Fibroblast of lung (primary cell): ENCODE data around the gene AKAP12. TPM values are rescaled to one million over a fixed set of nuclear protein-coding genes. Genes with fewer than 3 reads are reported as not detected.

Source experiments
- DNase-seq, 2 donors: peaks; one replicate each; pipeline versions ENCODE4 v3.0.0 to v3.0.0-alpha.2; 2010; ENCODE audit warnings: low read depth in 2 of 2
- H2AFZ ChIP-seq: 2 replicates; pipeline ENCODE4 v1.5.1; 2012; ENCODE audit warnings: low read length, control low read depth, inconsistent platforms
- H3K27ac ChIP-seq: 2 replicates; pipeline ENCODE4 v1.5.1; 2011; ENCODE audit warnings: low read length, control low read depth; ENCODE audit not compliant: insufficient read depth
- H3K27me3 ChIP-seq: 2 replicates; pipeline ENCODE4 v1.5.1; 2011; ENCODE audit warnings: mild to moderate bottlenecking, low read length; ENCODE audit not compliant: control insufficient read depth, insufficient read depth
- H3K36me3 ChIP-seq: 2 replicates; pipeline ENCODE4 v1.5.1; 2011; ENCODE audit warnings: low read length; ENCODE audit not compliant: control insufficient read depth, insufficient read depth
- H3K4me1 ChIP-seq: 2 replicates; pipeline ENCODE4 v1.5.1; 2011; ENCODE audit warnings: low read length; ENCODE audit not compliant: control insufficient read depth, insufficient read depth; ENCODE audit errors: extremely low read depth
- H3K4me2 ChIP-seq: 2 replicates; pipeline ENCODE4 v1.5.1; 2011; ENCODE audit warnings: low read length, control low read depth; ENCODE audit not compliant: insufficient read depth; ENCODE audit errors: extremely low read depth
- H3K4me3 ChIP-seq, 4 experiments: fragments of 200-600 bp in 1 of 4; sonication (generic) in 1 of 4; replicated peaks in 1 of 4; 2 replicates each; pipeline ENCODE4 v1.5.1; 2011 to 2016; ENCODE audit warnings: low read length in 4 of 4, low read depth in 3 of 4, mild to moderate bottlenecking in 3 of 4, control low read depth in 2 of 4, inconsistent platforms in 1 of 4, mixed read lengths in 1 of 4; ENCODE audit not compliant: insufficient read depth in 1 of 4; ENCODE audit errors: control extremely low read depth in 1 of 4
- H3K79me2 ChIP-seq: 2 replicates; pipeline ENCODE4 v1.5.1; 2012; ENCODE audit warnings: mild to moderate bottlenecking, low read length, inconsistent platforms; ENCODE audit not compliant: control insufficient read depth, insufficient read depth
- H3K9ac ChIP-seq: 2 replicates; pipeline ENCODE4 v1.5.1; 2011; ENCODE audit warnings: mild to moderate bottlenecking, low read length, control low read depth; ENCODE audit not compliant: insufficient read depth
- H3K9me3 ChIP-seq: 2 replicates; pipeline ENCODE4 v1.5.1; 2012; ENCODE audit warnings: low read depth, low read length; ENCODE audit not compliant: control insufficient read depth, insufficient read depth
- H4K20me1 ChIP-seq: 2 replicates; pipeline ENCODE4 v1.5.1; 2011; ENCODE audit warnings: low read length; ENCODE audit not compliant: control insufficient read depth, insufficient read depth; ENCODE audit errors: extremely low read depth
- EZH2 ChIP-seq: IDR thresholded peaks from 2 replicates; pipeline ENCODE4 v1.5.1; 2012; ENCODE audit warnings: low read length, control low read depth, mild to moderate bottlenecking; ENCODE audit errors: missing control alignments
- polyA plus RNA-seq, 2 donors: library from polyadenylated mRNA; depleted of rRNA in 1 of 2; stranded (reverse) in 1 of 2; unstranded in 1 of 2; fragments of >200 nt; gene quantifications; 2 replicates each; pipeline ENCODE4 v1.2.1, GENCODE V29; 2011 to 2012; ENCODE audit warnings: missing spikeins in 1 of 2
- total RNA-seq: library from RNA; depleted of rRNA; stranded (reverse); fragments of >200 nt; gene quantifications from 2 replicates; pipeline ENCODE4 v1.2.1, GENCODE V29; 2014
- TF ChIP-seq, protein P1 (sequence below), 2 donors: IDR thresholded peaks in 1 of 2; conservative IDR thresholded peaks in 1 of 2; 1 replicate in 1 of 2; 2 replicates in 1 of 2; pipeline ENCODE4 v1.5.1; 2011 to 2012; ENCODE audit warnings: low read length in 2 of 2, control low read depth in 1 of 2, inconsistent platforms in 1 of 2, low read depth in 1 of 2, mild to moderate bottlenecking in 1 of 2

Gene AKAP12
- total and polyA plus RNA-seq, 2 donors (not counting 1 experiment from before 2014, with no cell fraction given): 68.5 to 133 TPM

DNA sequence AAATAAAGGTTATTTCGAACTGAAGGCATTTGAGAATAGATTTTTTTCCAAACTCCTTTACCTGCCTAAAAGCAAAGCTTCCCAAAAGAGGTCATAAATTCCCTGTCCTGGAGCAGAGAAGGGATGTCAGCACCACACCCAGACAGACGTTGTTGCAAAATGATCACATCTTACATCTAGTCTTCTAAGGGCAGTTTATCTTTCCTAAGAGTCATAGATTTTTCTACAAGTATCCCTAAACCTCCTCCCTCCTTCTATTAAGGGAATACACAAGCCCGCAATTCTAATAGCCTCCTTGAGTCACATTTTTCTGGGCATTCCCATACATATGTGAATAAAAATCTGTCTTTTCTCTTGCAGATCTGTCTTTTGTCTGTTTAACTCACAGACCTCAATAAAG lies 20.6 kb upstream of the AKAP12 start:
- H3K9me3 ChIP-seq: no peaks in the 10 kb centered on the region
- H3K27ac ChIP-seq: no peak overlapping the region
- DNase-seq: no peak
- no peaks in the 10 kb centered on the region for H3K36me3 ChIP-seq
- H3K4me3 ChIP-seq: no peak overlapping the region
- H2AFZ ChIP-seq: no peak overlapping the region
- H3K4me2 ChIP-seq: no peak overlapping the region
- no peak for TF ChIP-seq EZH2
- TF ChIP-seq, protein P1, sequence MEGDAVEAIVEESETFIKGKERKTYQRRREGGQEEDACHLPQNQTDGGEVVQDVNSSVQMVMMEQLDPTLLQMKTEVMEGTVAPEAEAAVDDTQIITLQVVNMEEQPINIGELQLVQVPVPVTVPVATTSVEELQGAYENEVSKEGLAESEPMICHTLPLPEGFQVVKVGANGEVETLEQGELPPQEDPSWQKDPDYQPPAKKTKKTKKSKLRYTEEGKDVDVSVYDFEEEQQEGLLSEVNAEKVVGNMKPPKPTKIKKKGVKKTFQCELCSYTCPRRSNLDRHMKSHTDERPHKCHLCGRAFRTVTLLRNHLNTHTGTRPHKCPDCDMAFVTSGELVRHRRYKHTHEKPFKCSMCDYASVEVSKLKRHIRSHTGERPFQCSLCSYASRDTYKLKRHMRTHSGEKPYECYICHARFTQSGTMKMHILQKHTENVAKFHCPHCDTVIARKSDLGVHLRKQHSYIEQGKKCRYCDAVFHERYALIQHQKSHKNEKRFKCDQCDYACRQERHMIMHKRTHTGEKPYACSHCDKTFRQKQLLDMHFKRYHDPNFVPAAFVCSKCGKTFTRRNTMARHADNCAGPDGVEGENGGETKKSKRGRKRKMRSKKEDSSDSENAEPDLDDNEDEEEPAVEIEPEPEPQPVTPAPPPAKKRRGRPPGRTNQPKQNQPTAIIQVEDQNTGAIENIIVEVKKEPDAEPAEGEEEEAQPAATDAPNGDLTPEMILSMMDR (conservative IDR thresholded peaks at IDR 0.05 in 1 of 2, IDR thresholded peaks at IDR 0.05 in 1 of 2; ENCODE audit: low read depth in 1 of 2, low read length in 2 of 2): no peak
- no peaks in the 10 kb centered on the region for H3K4me1 ChIP-seq
- H3K9ac ChIP-seq: no peak overlapping the region
- no peaks in the 10 kb centered on the region for H3K27me3 ChIP-seq
- H3K79me2 ChIP-seq: no peaks in the 10 kb centered on the region
- H4K20me1 ChIP-seq: no peaks in the 10 kb centered on the region

DNA sequence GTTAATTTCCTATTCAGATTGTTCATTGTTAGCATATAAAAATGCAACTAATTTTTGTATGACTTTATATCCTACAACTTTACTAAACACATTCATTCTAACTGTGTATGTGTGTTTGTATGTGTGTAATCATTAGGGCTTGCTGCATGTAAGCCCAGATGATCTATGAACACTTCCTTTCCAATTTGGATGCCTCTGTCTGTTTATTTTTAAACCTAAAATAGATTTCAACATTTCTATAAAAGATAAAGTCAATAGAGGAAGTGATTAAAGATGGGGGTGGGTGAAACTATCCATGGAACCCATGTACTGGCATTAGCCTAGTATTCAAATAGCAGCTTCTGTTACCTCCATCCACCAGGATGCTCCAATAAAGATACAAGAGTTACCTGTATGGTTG lies 15.7 kb upstream of the AKAP12 start:
- Histone ChIP-seq H3K9me3 (no peaks in the 10 kb centered on the region), H3K27ac (no peak overlapping the region), H2AFZ (no peak overlapping the region), H3K27me3 (no peaks in the 10 kb centered on the region), H3K4me2 (no peak overlapping the region), H3K4me1 (no peaks in the 10 kb centered on the region), H3K79me2 (no peaks in the 10 kb centered on the region), H3K4me3 (no peak overlapping the region), H3K9ac (no peak overlapping the region), H3K36me3 (no peaks in the 10 kb centered on the region), H4K20me1 (no peaks in the 10 kb centered on the region)
- no peak for TF ChIP-seq EZH2
- TF ChIP-seq, protein P1 (conservative IDR thresholded peaks at IDR 0.05 in 1 of 2, IDR thresholded peaks at IDR 0.05 in 1 of 2; ENCODE audit: low read depth in 1 of 2, low read length in 2 of 2): no peak
- DNase-seq: no peak

DNA sequence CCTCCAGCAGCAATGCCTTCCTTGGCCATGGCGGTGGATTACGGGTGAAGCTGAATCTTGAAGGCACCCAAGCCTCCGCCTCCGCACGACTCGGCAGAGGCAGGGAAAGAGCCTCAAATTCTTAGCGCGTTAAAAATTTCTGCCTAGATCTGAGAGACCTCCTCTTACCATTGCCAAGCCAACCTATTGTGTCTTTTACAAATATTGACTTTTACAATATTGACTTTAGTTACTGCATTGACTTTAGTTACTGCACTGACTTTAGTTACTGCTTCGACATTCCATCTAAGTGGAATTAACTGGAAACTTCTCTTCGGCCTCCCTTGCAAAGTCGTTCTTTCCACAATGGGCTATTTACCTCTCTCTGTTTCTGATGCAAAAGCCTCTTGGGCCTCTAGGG lies 13.8 kb upstream of the AKAP12 start:
- H2AFZ ChIP-seq: no peak overlapping the region
- H3K27me3 ChIP-seq: no peaks in the 10 kb centered on the region
- no peak overlapping the region for H3K27ac ChIP-seq
- no peaks in the 10 kb centered on the region for H3K36me3 ChIP-seq
- no peak overlapping the region for H3K4me2 ChIP-seq
- TF ChIP-seq EZH2: no peak
- TF ChIP-seq, protein P1 (conservative IDR thresholded peaks at IDR 0.05 in 1 of 2, IDR thresholded peaks at IDR 0.05 in 1 of 2; ENCODE audit: low read depth in 1 of 2, low read length in 2 of 2): no peak
- no peaks in the 10 kb centered on the region for H3K4me1 ChIP-seq
- DNase-seq: no peak
- no peaks in the 10 kb centered on the region for H3K79me2 ChIP-seq
- no peak overlapping the region for H3K4me3 ChIP-seq
- no peaks in the 10 kb centered on the region for H3K9me3 ChIP-seq
- no peaks in the 10 kb centered on the region for H4K20me1 ChIP-seq
- no peak overlapping the region for H3K9ac ChIP-seq
